Right lobe of liver (tissue), 4 donors: ENCODE results near the gene FOXE3.

ENCODE experiments used
- POLR2A ChIP-seq: fragments of 450-650 bp; IDR thresholded peaks from one replicate; pipeline ENCODE4 v1.6.1; 2017; ENCODE audit warnings: antibody characterized with exemption, mild to moderate bottlenecking
- TF ChIP-seq, protein P1 (sequence below), 4 donors: fragments of 200-600 bp in 3 of 4; fragments of 450-650 bp in 1 of 4; IDR thresholded peaks; one replicate each; pipeline versions ENCODE4 v1.5.1 to v1.8.0; 2016 to 2022; ENCODE audit warnings: antibody characterized with exemption in 4 of 4, mild to moderate bottlenecking in 2 of 4
- donor health status: DM: no; HTN: no; CAD: no.
- donor health status: DM: no; HTN: no; CAD: no.
- donor health status: DM: no; HTN: yes; CAD: no.

DNA sequence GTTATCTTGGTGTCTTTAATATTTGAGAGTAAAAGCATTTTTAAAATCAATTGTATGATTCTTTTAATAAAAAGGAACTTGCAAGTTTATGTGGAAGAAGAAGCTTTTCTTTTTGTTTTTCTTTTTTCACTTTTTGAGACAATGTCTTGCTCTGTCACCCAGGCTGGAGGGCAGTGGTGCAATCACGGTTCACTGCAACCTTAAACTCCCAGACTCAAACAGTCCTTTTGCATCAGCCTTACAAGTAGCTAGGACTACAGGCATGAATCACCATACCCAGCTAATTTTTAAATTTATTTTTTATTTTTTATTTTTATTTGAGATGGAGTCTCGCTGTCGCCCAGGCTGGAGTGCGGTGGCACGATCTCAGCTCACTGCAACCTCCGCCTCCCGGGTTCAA, 48.4 kb upstream of the FOXE3 start:
- TF ChIP-seq, protein P1, sequence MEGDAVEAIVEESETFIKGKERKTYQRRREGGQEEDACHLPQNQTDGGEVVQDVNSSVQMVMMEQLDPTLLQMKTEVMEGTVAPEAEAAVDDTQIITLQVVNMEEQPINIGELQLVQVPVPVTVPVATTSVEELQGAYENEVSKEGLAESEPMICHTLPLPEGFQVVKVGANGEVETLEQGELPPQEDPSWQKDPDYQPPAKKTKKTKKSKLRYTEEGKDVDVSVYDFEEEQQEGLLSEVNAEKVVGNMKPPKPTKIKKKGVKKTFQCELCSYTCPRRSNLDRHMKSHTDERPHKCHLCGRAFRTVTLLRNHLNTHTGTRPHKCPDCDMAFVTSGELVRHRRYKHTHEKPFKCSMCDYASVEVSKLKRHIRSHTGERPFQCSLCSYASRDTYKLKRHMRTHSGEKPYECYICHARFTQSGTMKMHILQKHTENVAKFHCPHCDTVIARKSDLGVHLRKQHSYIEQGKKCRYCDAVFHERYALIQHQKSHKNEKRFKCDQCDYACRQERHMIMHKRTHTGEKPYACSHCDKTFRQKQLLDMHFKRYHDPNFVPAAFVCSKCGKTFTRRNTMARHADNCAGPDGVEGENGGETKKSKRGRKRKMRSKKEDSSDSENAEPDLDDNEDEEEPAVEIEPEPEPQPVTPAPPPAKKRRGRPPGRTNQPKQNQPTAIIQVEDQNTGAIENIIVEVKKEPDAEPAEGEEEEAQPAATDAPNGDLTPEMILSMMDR (IDR thresholded peaks at IDR 0.05), result no peak
- TF ChIP-seq POLR2A, result no peak
